Endodermal cell (in vitro differentiated cells): ENCODE data around the gene ITGA7. TPM values are rescaled to one million over a fixed set of nuclear protein-coding genes. Genes with fewer than 3 reads are reported as not detected.

Experiments
- DNase-seq: peaks from one replicate; pipeline ENCODE4 v3.0.0-alpha.2; 2017
- H3K27ac ChIP-seq: 2 replicates; pipeline ENCODE4 v1.5.1; 2013; ENCODE audit warnings: mild to moderate bottlenecking, low read depth, low read length, moderate library complexity
- H3K27me3 ChIP-seq: 2 replicates; pipeline ENCODE4 v1.6.1; 2013; ENCODE audit warnings: mild to moderate bottlenecking, low read length, moderate library complexity; ENCODE audit not compliant: insufficient read depth, control insufficient read depth, poor library complexity, severe bottlenecking
- H3K36me3 ChIP-seq: 2 replicates; pipeline ENCODE4 v1.7.0; 2013; ENCODE audit warnings: mild to moderate bottlenecking, low read length, moderate library complexity; ENCODE audit not compliant: control insufficient read depth, insufficient read depth
- H3K4me1 ChIP-seq: one replicate; pipeline ENCODE4 v1.7.0; 2013; ENCODE audit warnings: low read length; ENCODE audit not compliant: control insufficient read depth, insufficient read depth
- H3K4me3 ChIP-seq: 2 replicates; pipeline ENCODE4 v1.5.1; 2013; ENCODE audit warnings: mild to moderate bottlenecking, low read length, moderate library complexity
- H3K9ac ChIP-seq: 2 replicates; pipeline ENCODE4 v1.6.1; 2013; ENCODE audit warnings: mild to moderate bottlenecking, low read length, moderate library complexity; ENCODE audit not compliant: poor library complexity, severe bottlenecking; ENCODE audit errors: extremely low read depth
- H3K9me3 ChIP-seq: 2 replicates; pipeline ENCODE4 v1.6.1; 2013; ENCODE audit warnings: mild to moderate bottlenecking, low read length, moderate library complexity; ENCODE audit not compliant: control insufficient read depth
- H3K27ac Mint-ChIP-seq: 2 replicates; pipeline ENCODE4 v1.8.0; 2020; ENCODE audit warnings: mixed read lengths
- H3K27me3 Mint-ChIP-seq: 2 replicates; pipeline ENCODE4 v1.8.0; 2021; ENCODE audit warnings: mild to moderate bottlenecking, mixed read lengths; ENCODE audit not compliant: insufficient read depth
- H3K36me3 Mint-ChIP-seq: 2 replicates; pipeline ENCODE4 v1.8.0; 2020; ENCODE audit warnings: low read depth, mixed read lengths
- H3K4me1 Mint-ChIP-seq: 2 replicates; pipeline ENCODE4 v1.8.0; 2020; ENCODE audit warnings: mixed read lengths
- H3K4me3 Mint-ChIP-seq: 2 replicates; pipeline ENCODE4 v1.8.0; 2020; ENCODE audit warnings: mild to moderate bottlenecking, moderate library complexity, mixed read lengths
- H3K9me3 Mint-ChIP-seq: 2 replicates; pipeline ENCODE4 v1.8.0; 2020; ENCODE audit warnings: mild to moderate bottlenecking, mixed read lengths
- WGBS, 2 experiments: methylation state at CpG; one replicate each; pipeline versions ENCODE4 v1.1.5 to v1.1.7; 2013; ENCODE audit warnings: missing lambda C conversion rate in 2 of 2, mixed read lengths in 1 of 2; ENCODE audit not compliant: insufficient coverage in 1 of 2, insufficient read length in 1 of 2; 5-methylcytosine and 5-hydroxymethylcytosine counted together
- total RNA-seq, 2 donors: library from RNA; stranded (reverse); fragmentation: NEBNext Ultra II Directional in 1 of 2; extraction: Animal tissue kit (Norgen Biotek cat#: 25700) in 1 of 2; gene quantifications; 2 replicates in 1 of 2; 3 replicates in 1 of 2; pipeline ENCODE4 v1.2.1, GENCODE V29; 2021
- TF ChIP-seq, protein P1 (sequence below): fragments of 200-600 bp; sonication (generic); conservative IDR thresholded peaks from 2 replicates; pipeline ENCODE4 v1.5.0; 2021; ENCODE audit warnings: antibody characterized with exemption, mild to moderate bottlenecking

ITGA7 gene
- total RNA-seq, 2 donors from 2014 or later, result 106 to 122 TPM

GRCh38 chr12:55734595-55734994 is 26.9 kb upstream of the ITGA7 start:
- DNase-seq, result no peak
- Mint-ChIP-seq H3K27me3 (no peaks in the 10 kb centered on the region), H3K4me3 (no peak overlapping the region), H3K9me3 (no peaks in the 10 kb centered on the region), H3K4me1 (peaks cover 25% of the 10 kb centered on the region), H3K36me3 (no peaks in the 10 kb centered on the region), H3K27ac (no peak overlapping the region)
- Histone ChIP-seq H3K9me3 (no peaks in the 10 kb centered on the region), H3K9ac (no peak overlapping the region), H3K27ac (no peak overlapping the region), H3K4me1 (no peaks in the 10 kb centered on the region), H3K27me3 (no peaks in the 10 kb centered on the region), H3K36me3 (no peaks in the 10 kb centered on the region), H3K4me3 (no peak overlapping the region)
- TF ChIP-seq, protein P1, sequence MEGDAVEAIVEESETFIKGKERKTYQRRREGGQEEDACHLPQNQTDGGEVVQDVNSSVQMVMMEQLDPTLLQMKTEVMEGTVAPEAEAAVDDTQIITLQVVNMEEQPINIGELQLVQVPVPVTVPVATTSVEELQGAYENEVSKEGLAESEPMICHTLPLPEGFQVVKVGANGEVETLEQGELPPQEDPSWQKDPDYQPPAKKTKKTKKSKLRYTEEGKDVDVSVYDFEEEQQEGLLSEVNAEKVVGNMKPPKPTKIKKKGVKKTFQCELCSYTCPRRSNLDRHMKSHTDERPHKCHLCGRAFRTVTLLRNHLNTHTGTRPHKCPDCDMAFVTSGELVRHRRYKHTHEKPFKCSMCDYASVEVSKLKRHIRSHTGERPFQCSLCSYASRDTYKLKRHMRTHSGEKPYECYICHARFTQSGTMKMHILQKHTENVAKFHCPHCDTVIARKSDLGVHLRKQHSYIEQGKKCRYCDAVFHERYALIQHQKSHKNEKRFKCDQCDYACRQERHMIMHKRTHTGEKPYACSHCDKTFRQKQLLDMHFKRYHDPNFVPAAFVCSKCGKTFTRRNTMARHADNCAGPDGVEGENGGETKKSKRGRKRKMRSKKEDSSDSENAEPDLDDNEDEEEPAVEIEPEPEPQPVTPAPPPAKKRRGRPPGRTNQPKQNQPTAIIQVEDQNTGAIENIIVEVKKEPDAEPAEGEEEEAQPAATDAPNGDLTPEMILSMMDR, result no peak
- 79 to 97% methylated on average over 2 to 3 of the region's 3 CpGs for WGBS, 2 experiments

GRCh38 chr12:55733858-55734257 is 26.2 kb upstream of the ITGA7 start:
- 86 to 88% methylated on average over 2 of the region's 2 CpGs for WGBS, 2 experiments
- TF ChIP-seq, protein P1, result no peak
- H3K4me1 ChIP-seq, result no peaks in the 10 kb centered on the region
- H3K27ac ChIP-seq, result no peak overlapping the region
- H3K4me3 ChIP-seq, result no peak overlapping the region
- no peaks in the 10 kb centered on the region for H3K27me3 ChIP-seq
- no peak overlapping the region for H3K27ac Mint-ChIP-seq
- no peaks in the 10 kb centered on the region for H3K27me3 Mint-ChIP-seq
- H3K9me3 Mint-ChIP-seq, result no peaks in the 10 kb centered on the region
- H3K9me3 ChIP-seq, result no peaks in the 10 kb centered on the region
- no peak overlapping the region for H3K9ac ChIP-seq
- H3K36me3 ChIP-seq, result no peaks in the 10 kb centered on the region
- peaks cover 25% of the 10 kb centered on the region for H3K4me1 Mint-ChIP-seq
- no peaks in the 10 kb centered on the region for H3K36me3 Mint-ChIP-seq
- no peak overlapping the region for H3K4me3 Mint-ChIP-seq
- DNase-seq, result no peak

- Histone ChIP-seq H3K9me3 (no peaks in the 10 kb centered on the region), H3K9ac (no peak overlapping the region), H3K36me3 (no peaks in the 10 kb centered on the region), H3K27me3 (no peaks in the 10 kb centered on the region), H3K4me1 (no peaks in the 10 kb centered on the region), H3K4me3 (no peak overlapping the region), H3K27ac (no peak overlapping the region)
- H3K36me3 Mint-ChIP-seq, result no peaks in the 10 kb centered on the region
- WGBS, 2 experiments, result 88 to 95% methylated on average over 10 to 14 of the region's 14 CpGs
- no peak for DNase-seq
- H3K27ac Mint-ChIP-seq, result no peak overlapping the region
- no peak overlapping the region for H3K4me3 Mint-ChIP-seq
- H3K4me1 Mint-ChIP-seq, result peaks cover 21% of the 10 kb centered on the region
- no peaks in the 10 kb centered on the region for H3K9me3 Mint-ChIP-seq
- H3K27me3 Mint-ChIP-seq, result no peaks in the 10 kb centered on the region
- TF ChIP-seq, protein P1, result no peak
Measured at GRCh38 chr12:55733021-55733555, 25.4 kb upstream of the ITGA7 start.
